ENCODE results near the gene DYNLT3. TPM values are rescaled to one million over a fixed set of nuclear protein-coding genes. Genes with fewer than 3 reads are reported as not detected.
A peak's percentile ranks its signal among the peaks of the same experiment; 100 is the strongest.

DYNLT3 gene
- 13.3 and 14.5 TPM in 2 replicates for total RNA-seq

GRCh38 chrX:37846934-37847732, at the start of gene DYNLT3:
TSS of gene DYNLT3 (minus strand) at chrX:37847571. CDS start at chrX:37847510, 61 bp downstream.
- no peaks in the 10 kb centered on the region for H3K27me3 Mint-ChIP-seq
- peak; percentile 93 for DNase-seq
- peaks cover 6% of the 10 kb centered on the region for H3K9me3 Mint-ChIP-seq
- peaks cover 8% of the 10 kb centered on the region for H3K36me3 Mint-ChIP-seq (ENCODE audit: low read depth)
- intact Hi-C loops (cut with micrococcal nuclease): loop anchor here (1.0 to 5.0 kb wide), 2 partner anchors 101 to 130 kb away; no protein-coding TSS in a partner anchor
- H3K4me1 Mint-ChIP-seq: peaks cover 13% of the 10 kb centered on the region
- H3K4me3 Mint-ChIP-seq: peak within 1 kb of the TSS; percentile 79
- H3K27ac Mint-ChIP-seq: peak within 1 kb of the TSS; percentile 90

GRCh38 chrX:37896511-37896890, 49.1 kb upstream of the DYNLT3 start:
- no peak overlapping the region for H3K4me3 Mint-ChIP-seq
- no peak overlapping the region for H3K27ac Mint-ChIP-seq
- H3K27me3 Mint-ChIP-seq: no peaks in the 10 kb centered on the region
- no peaks in the 10 kb centered on the region for H3K36me3 Mint-ChIP-seq (ENCODE audit: low read depth)
- DNase-seq: no peak
- intact Hi-C loops (cut with micrococcal nuclease): no loop called here
- H3K4me1 Mint-ChIP-seq: no peaks in the 10 kb centered on the region
- H3K9me3 Mint-ChIP-seq: no peaks in the 10 kb centered on the region

- Mint-ChIP-seq H3K27me3 (no peaks in the 10 kb centered on the region), H3K4me1 (no peaks in the 10 kb centered on the region), H3K9me3 (no peaks in the 10 kb centered on the region), H3K27ac (no peak overlapping the region), H3K4me3 (no peak overlapping the region), H3K36me3 (ENCODE audit: low read depth) (no peaks in the 10 kb centered on the region)
- intact Hi-C loops (cut with micrococcal nuclease): no loop called here
- DNase-seq: no peak
These were observed 48.6 kb upstream of the DYNLT3 start for GRCh38 chrX:37895795-37896510.

- no peak overlapping the region for H3K4me3 Mint-ChIP-seq
- no peaks in the 10 kb centered on the region for H3K9me3 Mint-ChIP-seq
- no peak for DNase-seq
- no peaks in the 10 kb centered on the region for H3K36me3 Mint-ChIP-seq (ENCODE audit: low read depth)
- intact Hi-C loops (cut with micrococcal nuclease): no loop called here
- no peak overlapping the region for H3K27ac Mint-ChIP-seq
- H3K27me3 Mint-ChIP-seq: no peaks in the 10 kb centered on the region
- no peaks in the 10 kb centered on the region for H3K4me1 Mint-ChIP-seq
These were observed 47.4 kb upstream of the DYNLT3 start for GRCh38 chrX:37894725-37895124.

- Mint-ChIP-seq H3K36me3 (ENCODE audit: low read depth) (no peaks in the 10 kb centered on the region), H3K4me3 (no peak overlapping the region), H3K27ac (no peak overlapping the region), H3K4me1 (no peaks in the 10 kb centered on the region), H3K27me3 (no peaks in the 10 kb centered on the region), H3K9me3 (no peaks in the 10 kb centered on the region)
- intact Hi-C loops (cut with micrococcal nuclease): no loop called here
- DNase-seq: no peak
These were observed 40.6 kb upstream of the DYNLT3 start for GRCh38 chrX:37888010-37888409.

GRCh38 chrX:37887347-37887746, 40.0 kb upstream of the DYNLT3 start:
- Mint-ChIP-seq H3K4me1 (no peaks in the 10 kb centered on the region), H3K27me3 (peaks cover 1% of the 10 kb centered on the region)
- intact Hi-C loops (cut with micrococcal nuclease): no loop called here

GRCh38 chrX:37883196-37883595, 35.8 kb upstream of the DYNLT3 start:
- Mint-ChIP-seq H3K36me3 (ENCODE audit: low read depth) (no peaks in the 10 kb centered on the region), H3K27me3 (peaks cover 9% of the 10 kb centered on the region), H3K4me3 (no peak overlapping the region), H3K27ac (no peak overlapping the region), H3K4me1 (no peaks in the 10 kb centered on the region), H3K9me3 (no peaks in the 10 kb centered on the region)
- DNase-seq: no peak
- intact Hi-C loops (cut with micrococcal nuclease): no loop called here

More at GRCh38 chrX:37887347-37887746, 40.0 kb upstream of the DYNLT3 start:
- DNase-seq: no peak
- Mint-ChIP-seq H3K27ac (no peak overlapping the region), H3K4me3 (no peak overlapping the region), H3K36me3 (ENCODE audit: low read depth) (no peaks in the 10 kb centered on the region), H3K9me3 (no peaks in the 10 kb centered on the region)

GRCh38 chrX:37879692-37880091, 32.3 kb upstream of the DYNLT3 start:
- Mint-ChIP-seq H3K4me3 (no peak overlapping the region), H3K27me3 (peaks cover 13% of the 10 kb centered on the region), H3K27ac (no peak overlapping the region), H3K9me3 (no peaks in the 10 kb centered on the region), H3K36me3 (ENCODE audit: low read depth) (no peaks in the 10 kb centered on the region), H3K4me1 (no peaks in the 10 kb centered on the region)
- no peak for DNase-seq
- intact Hi-C loops (cut with micrococcal nuclease): no loop called here

GRCh38 chrX:37876716-37877115, 29.3 kb upstream of the DYNLT3 start:
- Mint-ChIP-seq H3K9me3 (no peaks in the 10 kb centered on the region), H3K4me3 (no peak overlapping the region), H3K4me1 (no peaks in the 10 kb centered on the region), H3K27me3 (peaks cover 11% of the 10 kb centered on the region), H3K27ac (no peak overlapping the region), H3K36me3 (ENCODE audit: low read depth) (no peaks in the 10 kb centered on the region)
- intact Hi-C loops (cut with micrococcal nuclease): no loop called here
- DNase-seq: no peak

GRCh38 chrX:37875675-37876074, 28.3 kb upstream of the DYNLT3 start:
- H3K4me3 Mint-ChIP-seq: no peak overlapping the region
- peaks cover 9% of the 10 kb centered on the region for H3K27me3 Mint-ChIP-seq
- no peaks in the 10 kb centered on the region for H3K9me3 Mint-ChIP-seq
- intact Hi-C loops (cut with micrococcal nuclease): no loop called here
- DNase-seq: no peak
- H3K36me3 Mint-ChIP-seq (ENCODE audit: low read depth): no peaks in the 10 kb centered on the region
- no peaks in the 10 kb centered on the region for H3K4me1 Mint-ChIP-seq
- no peak overlapping the region for H3K27ac Mint-ChIP-seq

- DNase-seq: no peak
- Mint-ChIP-seq H3K27me3 (peaks cover 7% of the 10 kb centered on the region), H3K9me3 (no peaks in the 10 kb centered on the region), H3K36me3 (ENCODE audit: low read depth) (no peaks in the 10 kb centered on the region), H3K4me1 (no peaks in the 10 kb centered on the region), H3K4me3 (no peak overlapping the region), H3K27ac (no peak overlapping the region)
- intact Hi-C loops (cut with micrococcal nuclease): no loop called here
These were observed 25.8 kb upstream of the DYNLT3 start for GRCh38 chrX:37873220-37873619.

- Mint-ChIP-seq H3K9me3 (peaks cover under 1% of the 10 kb centered on the region), H3K27ac (no peak overlapping the region), H3K4me3 (no peak overlapping the region), H3K4me1 (peaks cover 5% of the 10 kb centered on the region), H3K36me3 (ENCODE audit: low read depth) (no peaks in the 10 kb centered on the region), H3K27me3 (peaks cover 3% of the 10 kb centered on the region)
- no peak for DNase-seq
- intact Hi-C loops (cut with micrococcal nuclease): no loop called here
These were observed 24.9 kb upstream of the DYNLT3 start for GRCh38 chrX:37872303-37872655.

- Mint-ChIP-seq H3K27ac (no peak overlapping the region), H3K36me3 (ENCODE audit: low read depth) (no peaks in the 10 kb centered on the region), H3K9me3 (peaks cover 4% of the 10 kb centered on the region), H3K4me1 (peaks cover 5% of the 10 kb centered on the region), H3K27me3 (peaks cover 3% of the 10 kb centered on the region), H3K4me3 (no peak overlapping the region)
- DNase-seq: no peak
- intact Hi-C loops (cut with micrococcal nuclease): no loop called here
These were observed 24.4 kb upstream of the DYNLT3 start for GRCh38 chrX:37871626-37872302.

GRCh38 chrX:37867536-37868153, 20.3 kb upstream of the DYNLT3 start:
- H3K27ac Mint-ChIP-seq: no peak overlapping the region

More at GRCh38 chrX:37867536-37868153, 20.3 kb upstream of the DYNLT3 start:
- no peak for DNase-seq
- peaks cover 5% of the 10 kb centered on the region for H3K4me1 Mint-ChIP-seq
- H3K36me3 Mint-ChIP-seq (ENCODE audit: low read depth): no peaks in the 10 kb centered on the region
- peaks cover 4% of the 10 kb centered on the region for H3K27me3 Mint-ChIP-seq
- no peak overlapping the region for H3K4me3 Mint-ChIP-seq
- intact Hi-C loops (cut with micrococcal nuclease): no loop called here
- peaks cover 4% of the 10 kb centered on the region for H3K9me3 Mint-ChIP-seq
